Neural progenitor cell (in vitro differentiated cells): ENCODE measurements around the gene GLG1.
"Not testable (repeated sequence)": the region's sequence is repeated elsewhere in the genome, so short reads cannot be mapped to it uniquely, and the experiment has no call there.

Source experiments
- CTCF ChIP-seq: fragments of 200-600 bp; sonication (generic); IDR thresholded peaks from 2 replicates; pipeline ENCODE4 v1.5.1; 2017; ENCODE audit warnings: antibody characterized with exemption, mild to moderate bottlenecking
- EZH2 ChIP-seq: fragments of 200-600 bp; sonication (generic); IDR thresholded peaks from 2 replicates; pipeline ENCODE4 v1.6.1; 2017; ENCODE audit warnings: antibody characterized with exemption, mild to moderate bottlenecking, moderate library complexity
- EZH2phosphoT487 ChIP-seq: fragments of 200-600 bp; sonication (generic); IDR thresholded peaks from 2 replicates; pipeline ENCODE4 v1.6.1; 2017; ENCODE audit warnings: antibody characterized with exemption

GRCh38 chr16:74518934-74519333, 88.0 kb downstream of the GLG1 start:
- not testable (repeated sequence) for TF ChIP-seq CTCF, EZH2, EZH2phosphoT487
